Activated T-helper 2 cell treated with anti-CD3 and anti-CD28 coated beads, Interferon-gamma antibody, Interleukin-2, Interleukin-4, amounts not matched to agents 10 μg/mL and 5 μg/mL and 100 μg/mL, durations not matched to agents 14 hours and 24 hours and 36 hours (primary cell): ENCODE results near the gene OR1K1. TPM values are rescaled to one million over a fixed set of nuclear protein-coding genes. Genes with fewer than 3 reads are reported as not detected.

ENCODE experiments used
- DNase-seq: peaks from one replicate; pipeline ENCODE4 v3.0.0; 2021; ENCODE audit warnings: low spot score
- H3K27ac Mint-ChIP-seq: one replicate; pipeline ENCODE4 v1.8.0; 2021; ENCODE audit warnings: mixed read lengths
- H3K27me3 Mint-ChIP-seq: one replicate; pipeline ENCODE4 v1.8.0; 2021; ENCODE audit warnings: low read depth, mixed read lengths
- H3K36me3 Mint-ChIP-seq: one replicate; pipeline ENCODE4 v1.8.0; 2021; ENCODE audit warnings: low read depth, mixed read lengths
- H3K4me1 Mint-ChIP-seq: one replicate; pipeline ENCODE4 v1.8.0; 2021; ENCODE audit warnings: low read depth, mixed read lengths
- H3K4me3 Mint-ChIP-seq: one replicate; pipeline ENCODE4 v1.8.0; 2021; ENCODE audit warnings: low read depth, mild to moderate bottlenecking, moderate library complexity, mixed read lengths
- H3K9me3 Mint-ChIP-seq: one replicate; pipeline ENCODE4 v1.8.0; 2021; ENCODE audit warnings: mixed read lengths
- intact Hi-C: fragments of 100-400 bp; cut with micrococcal nuclease; formaldehyde crosslinking; loops from one replicate; pipeline ENCODE4 v1.15.1; 2023
- total RNA-seq: library from RNA; stranded (reverse); gene quantifications from 2 replicates; pipeline ENCODE4 v1.2.3, GENCODE V29; 2022

The OR1K1 gene, protein sequence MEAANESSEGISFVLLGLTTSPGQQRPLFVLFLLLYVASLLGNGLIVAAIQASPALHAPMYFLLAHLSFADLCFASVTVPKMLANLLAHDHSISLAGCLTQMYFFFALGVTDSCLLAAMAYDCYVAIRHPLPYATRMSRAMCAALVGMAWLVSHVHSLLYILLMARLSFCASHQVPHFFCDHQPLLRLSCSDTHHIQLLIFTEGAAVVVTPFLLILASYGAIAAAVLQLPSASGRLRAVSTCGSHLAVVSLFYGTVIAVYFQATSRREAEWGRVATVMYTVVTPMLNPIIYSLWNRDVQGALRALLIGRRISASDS
- total RNA-seq: not detected in 2 replicates

DNA sequence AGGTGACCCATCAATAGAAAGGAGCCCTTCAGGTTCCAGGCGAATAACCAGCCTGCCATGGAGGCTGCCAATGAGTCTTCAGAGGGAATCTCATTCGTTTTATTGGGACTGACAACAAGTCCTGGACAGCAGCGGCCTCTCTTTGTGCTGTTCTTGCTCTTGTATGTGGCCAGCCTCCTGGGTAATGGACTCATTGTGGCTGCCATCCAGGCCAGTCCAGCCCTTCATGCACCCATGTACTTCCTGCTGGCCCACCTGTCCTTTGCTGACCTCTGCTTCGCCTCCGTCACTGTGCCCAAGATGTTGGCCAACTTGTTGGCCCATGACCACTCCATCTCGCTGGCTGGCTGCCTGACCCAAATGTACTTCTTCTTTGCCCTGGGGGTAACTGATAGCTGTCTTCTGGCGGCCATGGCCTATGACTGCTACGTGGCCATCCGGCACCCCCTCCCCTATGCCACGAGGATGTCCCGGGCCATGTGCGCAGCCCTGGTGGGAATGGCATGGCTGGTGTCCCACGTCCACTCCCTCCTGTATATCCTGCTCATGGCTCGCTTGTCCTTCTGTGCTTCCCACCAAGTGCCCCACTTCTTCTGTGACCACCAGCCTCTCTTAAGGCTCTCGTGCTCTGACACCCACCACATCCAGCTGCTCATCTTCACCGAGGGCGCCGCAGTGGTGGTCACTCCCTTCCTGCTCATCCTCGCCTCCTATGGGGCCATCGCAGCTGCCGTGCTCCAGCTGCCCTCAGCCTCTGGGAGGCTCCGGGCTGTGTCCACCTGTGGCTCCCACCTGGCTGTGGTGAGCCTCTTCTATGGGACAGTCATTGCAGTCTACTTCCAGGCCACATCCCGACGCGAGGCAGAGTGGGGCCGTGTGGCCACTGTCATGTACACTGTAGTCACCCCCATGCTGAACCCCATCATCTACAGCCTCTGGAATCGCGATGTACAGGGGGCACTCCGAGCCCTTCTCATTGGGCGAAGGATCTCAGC, at the start of gene OR1K1:
OR1K1 (plus strand) TSS at position 58 of the 995 bp plus-strand sequence; CDS start at position 58, 0 bp downstream.
- H3K27me3 Mint-ChIP-seq: peaks cover 5% of the 10 kb centered on the region
- no peak for DNase-seq
- no peak within 1 kb of the TSS for H3K4me3 Mint-ChIP-seq
- H3K27ac Mint-ChIP-seq: no peak within 1 kb of the TSS
- no peaks in the 10 kb centered on the region for H3K36me3 Mint-ChIP-seq
- no peaks in the 10 kb centered on the region for H3K9me3 Mint-ChIP-seq
- intact Hi-C loops: no loop called here
- no peaks in the 10 kb centered on the region for H3K4me1 Mint-ChIP-seq

DNA sequence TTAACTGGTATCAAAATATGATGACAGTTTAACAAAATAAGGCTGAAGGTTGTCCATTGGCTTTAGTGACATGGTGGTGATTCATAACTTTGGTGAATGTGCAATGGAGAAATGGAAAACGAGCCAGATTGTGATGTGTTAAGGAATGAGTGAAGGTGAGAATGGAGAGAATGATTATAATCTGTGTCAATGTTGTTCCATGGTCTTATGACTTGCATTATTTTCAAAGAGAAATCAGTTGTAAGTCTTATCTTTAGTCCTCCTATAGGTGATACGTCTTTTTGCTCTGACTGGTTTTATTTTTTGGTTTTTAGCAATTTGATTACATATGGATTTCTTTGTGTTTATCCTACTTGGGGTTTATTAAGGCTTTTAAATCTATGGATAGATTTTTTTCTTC, 45.1 kb upstream of the OR1K1 start:
- H3K27me3 Mint-ChIP-seq: no peaks in the 10 kb centered on the region
- H3K9me3 Mint-ChIP-seq: peaks cover 29% of the 10 kb centered on the region
- no peak for DNase-seq
- no peaks in the 10 kb centered on the region for H3K36me3 Mint-ChIP-seq
- no peak overlapping the region for H3K4me3 Mint-ChIP-seq
- intact Hi-C loops: no loop called here
- no peak overlapping the region for H3K27ac Mint-ChIP-seq
- H3K4me1 Mint-ChIP-seq: no peaks in the 10 kb centered on the region

DNA sequence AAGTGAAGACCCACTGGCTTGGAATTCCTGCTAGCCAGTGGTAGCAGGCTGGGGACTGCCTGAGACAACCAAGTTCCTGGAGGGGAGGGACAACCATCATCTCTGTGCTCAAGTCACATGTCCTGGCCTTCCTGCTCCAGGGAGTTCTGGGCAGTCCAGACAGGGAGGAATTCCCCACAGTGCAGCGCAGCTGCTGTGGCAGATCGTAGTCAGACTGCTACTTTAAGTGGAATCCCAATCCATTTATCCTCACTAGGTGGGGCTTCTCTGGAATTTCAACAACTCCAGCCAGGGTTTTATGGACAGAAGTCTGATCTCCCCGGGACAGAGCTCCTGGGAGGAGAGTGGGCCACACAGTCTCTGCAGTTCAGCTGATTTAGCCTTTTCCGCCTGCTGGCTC, 32.1 kb upstream of the OR1K1 start:
- H3K4me3 Mint-ChIP-seq: no peak overlapping the region
- no peaks in the 10 kb centered on the region for H3K36me3 Mint-ChIP-seq
- intact Hi-C loops: no loop called here
- H3K4me1 Mint-ChIP-seq: no peaks in the 10 kb centered on the region
- peaks cover 26% of the 10 kb centered on the region for H3K9me3 Mint-ChIP-seq
- peaks cover 4% of the 10 kb centered on the region for H3K27me3 Mint-ChIP-seq
- H3K27ac Mint-ChIP-seq: no peak overlapping the region
- no peak for DNase-seq

DNA sequence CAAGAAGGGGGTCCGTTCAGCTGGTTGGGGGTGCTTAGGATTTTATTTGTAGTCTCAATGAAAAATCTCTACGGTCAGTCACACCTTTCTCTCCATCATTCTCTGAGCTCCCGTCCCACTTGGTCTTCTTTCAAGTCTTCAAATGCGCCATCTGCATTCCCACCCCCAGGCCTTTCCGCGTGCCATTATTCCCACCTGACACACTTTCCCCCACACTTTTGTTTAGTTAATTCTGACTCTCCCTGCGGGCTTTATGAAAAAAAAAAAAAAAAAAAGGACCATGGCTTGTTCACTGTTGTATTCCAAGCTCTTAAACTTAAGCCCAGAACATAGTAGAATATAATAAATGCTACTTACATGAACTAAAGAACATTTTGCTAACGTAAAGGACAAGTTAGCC, 22.9 kb upstream of the OR1K1 start:
- intact Hi-C loops: no loop called here
- Mint-ChIP-seq H3K9me3 (peaks cover 8% of the 10 kb centered on the region), H3K4me1 (no peaks in the 10 kb centered on the region), H3K27ac (no peak overlapping the region), H3K4me3 (no peak overlapping the region), H3K36me3 (no peaks in the 10 kb centered on the region), H3K27me3 (no peaks in the 10 kb centered on the region)
- no peak for DNase-seq

DNA sequence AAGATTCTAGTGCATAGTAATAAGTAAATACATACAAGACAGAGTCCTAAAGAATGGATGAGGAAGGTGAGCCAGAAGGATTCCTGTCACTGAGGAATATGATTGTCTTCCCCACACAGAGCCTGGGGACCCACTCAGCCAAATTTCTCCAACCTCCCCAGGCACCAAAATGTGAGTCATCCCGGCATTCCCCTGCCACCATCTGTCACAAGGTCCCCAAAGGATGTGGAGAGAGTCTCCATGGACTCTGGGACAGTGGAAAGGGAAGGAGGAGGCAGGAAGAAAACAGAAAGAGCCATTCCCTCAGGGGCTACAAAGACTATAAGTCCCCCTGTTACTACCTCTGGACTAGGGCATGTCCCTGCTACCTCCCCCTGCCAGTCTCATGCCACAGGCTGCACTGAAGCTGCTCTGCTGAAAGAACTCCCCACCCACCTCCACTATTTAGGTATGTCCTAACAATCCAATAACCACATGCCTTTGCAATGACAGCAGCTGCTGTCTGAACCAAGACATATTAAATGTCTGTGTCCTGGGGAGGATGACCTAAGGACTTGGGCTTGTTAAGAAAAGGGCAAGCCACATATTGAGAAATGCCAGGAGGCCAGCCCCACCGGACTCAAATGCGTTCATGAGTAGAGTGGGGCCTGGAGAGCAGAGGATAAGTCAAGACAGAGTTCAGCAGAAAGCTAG, 21.8 kb upstream of the OR1K1 start:
- Mint-ChIP-seq H3K4me1 (no peaks in the 10 kb centered on the region), H3K27me3 (no peaks in the 10 kb centered on the region), H3K36me3 (no peaks in the 10 kb centered on the region), H3K27ac (no peak overlapping the region), H3K9me3 (peaks cover 4% of the 10 kb centered on the region), H3K4me3 (no peak overlapping the region)
- intact Hi-C loops: no loop called here
- no peak for DNase-seq

DNA sequence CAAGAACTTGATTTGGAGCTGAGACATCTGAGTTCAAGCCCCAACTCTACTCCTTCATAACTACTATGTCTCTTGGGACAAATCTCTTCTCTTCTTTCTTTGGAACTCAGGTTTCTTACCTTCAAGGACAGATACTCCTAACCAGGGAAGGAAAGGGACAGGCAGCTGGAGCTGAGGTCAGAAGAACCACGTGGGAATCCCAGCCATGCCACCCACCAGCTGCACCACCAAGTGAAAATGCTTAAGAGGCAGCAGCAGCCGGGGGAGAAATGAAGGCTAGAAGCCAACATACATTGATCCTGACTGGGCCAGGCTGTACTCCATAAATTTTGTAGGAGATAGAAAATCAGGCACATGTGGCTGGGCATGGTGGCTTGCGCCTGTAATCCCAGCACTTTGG, 20.7 kb upstream of the OR1K1 start:
- Mint-ChIP-seq H3K4me3 (no peak overlapping the region), H3K4me1 (no peaks in the 10 kb centered on the region), H3K9me3 (no peaks in the 10 kb centered on the region), H3K36me3 (no peaks in the 10 kb centered on the region), H3K27me3 (no peaks in the 10 kb centered on the region), H3K27ac (no peak overlapping the region)
- intact Hi-C loops: no loop called here
- no peak for DNase-seq

DNA sequence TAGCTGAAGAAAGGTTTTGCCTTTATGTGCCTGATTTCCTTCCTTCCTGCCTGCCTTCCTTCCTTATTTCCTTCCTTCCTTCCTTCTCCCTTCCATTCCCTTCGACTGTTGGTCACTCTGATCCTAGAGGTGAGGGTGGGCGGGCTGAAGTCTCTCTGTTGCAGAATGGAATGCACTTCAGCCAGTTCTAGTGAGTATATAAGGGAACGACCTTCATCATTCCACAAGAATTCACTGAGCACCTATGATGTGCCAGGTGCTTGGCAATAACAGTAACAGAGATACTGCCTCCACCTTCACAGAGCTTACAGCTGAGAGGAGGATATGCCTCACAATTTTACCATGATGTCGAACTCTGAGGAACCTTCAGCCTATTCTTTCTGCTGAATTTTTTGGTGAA, 19.9 kb upstream of the OR1K1 start:
- Mint-ChIP-seq H3K4me3 (no peak overlapping the region), H3K27me3 (no peaks in the 10 kb centered on the region), H3K27ac (no peak overlapping the region), H3K36me3 (no peaks in the 10 kb centered on the region), H3K9me3 (no peaks in the 10 kb centered on the region), H3K4me1 (no peaks in the 10 kb centered on the region)
- intact Hi-C loops: no loop called here
- DNase-seq: no peak

DNA sequence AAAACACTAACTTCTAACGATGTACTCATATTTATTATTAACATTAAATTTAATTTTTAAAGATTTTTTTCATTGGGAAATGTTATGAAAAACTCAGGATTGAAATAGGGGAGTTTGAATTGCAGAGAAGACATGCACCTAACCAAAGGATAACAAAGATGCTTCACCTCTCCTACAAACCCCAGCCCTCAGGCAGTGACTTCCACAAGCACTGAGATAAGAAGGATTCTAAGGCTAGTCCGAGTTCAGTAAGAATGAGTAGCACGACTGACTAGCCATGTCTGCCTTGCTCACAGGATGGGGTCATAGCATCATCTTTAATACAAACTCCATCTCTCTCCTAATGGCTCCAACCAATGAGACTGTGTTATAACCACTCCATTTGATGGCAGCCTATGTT, 18.3 kb upstream of the OR1K1 start:
- H3K36me3 Mint-ChIP-seq: no peaks in the 10 kb centered on the region
- H3K27me3 Mint-ChIP-seq: no peaks in the 10 kb centered on the region
- no peak for DNase-seq
- H3K27ac Mint-ChIP-seq: no peak overlapping the region
- intact Hi-C loops: no loop called here
- H3K9me3 Mint-ChIP-seq: no peaks in the 10 kb centered on the region
- H3K4me1 Mint-ChIP-seq: no peaks in the 10 kb centered on the region
- no peak overlapping the region for H3K4me3 Mint-ChIP-seq

DNA sequence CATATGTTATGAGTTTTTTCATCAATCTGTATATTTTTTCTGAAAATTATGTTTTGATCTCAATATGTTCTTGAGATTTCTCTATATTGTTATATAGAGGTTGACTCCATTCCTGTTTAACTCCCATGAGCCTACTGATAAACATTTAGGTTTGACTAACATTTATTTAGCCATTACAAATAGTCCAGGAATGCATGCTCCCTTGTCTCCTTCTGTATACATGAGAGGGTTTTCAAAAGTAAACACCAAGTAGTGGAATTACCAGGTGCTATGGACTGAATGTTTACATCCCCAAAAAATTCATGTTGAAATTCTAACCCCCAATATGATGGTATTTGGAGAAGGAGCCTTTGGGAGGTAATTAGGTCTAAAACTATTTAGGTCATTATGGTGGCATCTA, 14.7 kb upstream of the OR1K1 start:
- intact Hi-C loops: no loop called here
- DNase-seq: no peak
- Mint-ChIP-seq H3K4me1 (no peaks in the 10 kb centered on the region), H3K27ac (no peak overlapping the region), H3K4me3 (no peak overlapping the region), H3K9me3 (no peaks in the 10 kb centered on the region), H3K27me3 (no peaks in the 10 kb centered on the region), H3K36me3 (no peaks in the 10 kb centered on the region)

DNA sequence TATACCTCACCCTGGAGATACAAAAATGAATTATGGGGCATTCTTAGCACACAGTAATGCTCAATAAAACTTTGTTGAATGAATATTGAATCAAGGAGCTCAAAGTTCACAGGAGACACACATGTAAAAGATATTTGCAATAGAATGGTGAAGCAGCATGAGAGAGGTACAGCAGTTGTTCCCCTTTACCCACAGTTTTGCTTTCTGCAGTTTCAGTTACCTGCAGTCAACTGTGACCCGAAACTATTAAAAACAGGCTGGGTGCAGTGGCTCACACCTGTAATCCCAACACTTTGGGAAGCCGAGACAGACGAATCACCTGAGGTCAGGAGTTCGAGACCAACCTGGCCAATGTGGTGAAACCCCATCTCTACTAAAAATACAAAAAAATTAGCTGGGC, 13.6 kb upstream of the OR1K1 start:
- Mint-ChIP-seq H3K9me3 (no peaks in the 10 kb centered on the region), H3K4me1 (no peaks in the 10 kb centered on the region), H3K36me3 (no peaks in the 10 kb centered on the region), H3K27me3 (no peaks in the 10 kb centered on the region), H3K4me3 (no peak overlapping the region), H3K27ac (no peak overlapping the region)
- intact Hi-C loops: no loop called here
- DNase-seq: no peak

DNA sequence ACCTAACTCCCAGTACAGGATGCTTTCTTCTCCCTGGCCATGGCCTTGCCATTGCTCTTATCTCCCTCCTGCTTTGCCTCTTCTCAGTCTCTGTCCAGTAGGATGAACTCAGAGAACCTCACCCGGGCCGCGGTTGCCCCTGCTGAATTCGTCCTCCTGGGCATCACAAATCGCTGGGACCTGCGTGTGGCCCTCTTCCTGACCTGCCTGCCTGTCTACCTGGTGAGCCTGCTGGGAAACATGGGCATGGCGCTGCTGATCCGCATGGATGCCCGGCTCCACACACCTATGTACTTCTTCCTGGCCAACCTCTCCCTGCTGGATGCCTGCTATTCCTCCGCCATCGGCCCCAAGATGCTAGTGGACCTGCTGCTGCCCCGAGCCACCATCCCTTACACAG, 11.1 kb upstream of the OR1K1 start, which contains the start of gene OR5C1:
OR5C1 (plus strand) TSS at position 103 of the 400 bp plus-strand sequence; CDS start at position 103, 0 bp downstream.
- H3K27ac Mint-ChIP-seq: no peak within 1 kb of the TSS
- no peak for DNase-seq
- no peaks in the 10 kb centered on the region for H3K4me1 Mint-ChIP-seq

DNA sequence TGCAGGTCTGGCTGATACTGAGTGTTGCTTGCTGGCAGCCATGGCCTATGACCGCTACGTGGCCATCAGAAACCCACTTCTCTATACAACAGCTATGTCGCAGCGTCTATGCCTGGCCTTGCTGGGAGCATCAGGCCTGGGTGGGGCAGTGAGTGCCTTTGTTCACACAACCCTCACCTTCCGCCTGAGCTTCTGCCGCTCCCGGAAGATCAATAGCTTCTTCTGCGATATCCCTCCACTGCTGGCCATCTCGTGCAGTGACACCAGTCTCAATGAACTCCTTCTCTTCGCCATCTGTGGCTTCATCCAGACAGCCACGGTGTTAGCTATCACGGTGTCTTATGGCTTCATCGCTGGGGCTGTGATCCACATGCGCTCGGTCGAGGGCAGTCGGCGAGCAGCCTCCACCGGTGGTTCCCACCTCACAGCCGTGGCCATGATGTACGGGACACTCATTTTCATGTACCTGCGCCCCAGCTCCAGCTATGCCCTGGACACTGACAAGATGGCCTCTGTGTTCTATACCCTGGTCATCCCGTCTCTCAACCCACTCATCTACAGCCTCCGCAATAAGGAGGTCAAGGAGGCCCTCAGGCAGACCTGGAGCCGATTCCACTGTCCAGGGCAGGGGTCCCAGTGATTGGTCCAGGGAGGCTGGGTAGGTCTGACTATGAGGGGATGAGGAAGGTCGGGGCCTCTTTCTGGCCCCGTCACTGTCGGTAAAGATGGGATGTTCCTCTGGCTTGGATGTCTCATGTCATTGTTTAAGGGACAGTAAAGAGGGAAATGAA, 10.5 kb upstream of the OR1K1 start:
- DNase-seq: no peak
- no peaks in the 10 kb centered on the region for H3K36me3 Mint-ChIP-seq
- no peaks in the 10 kb centered on the region for H3K9me3 Mint-ChIP-seq
- H3K27ac Mint-ChIP-seq: no peak overlapping the region
- intact Hi-C loops: no loop called here
- no peaks in the 10 kb centered on the region for H3K27me3 Mint-ChIP-seq
- H3K4me1 Mint-ChIP-seq: no peaks in the 10 kb centered on the region
- H3K4me3 Mint-ChIP-seq: no peak overlapping the region

More for the DNA sequence above, 11.1 kb upstream of the OR1K1 start, which contains the start of gene OR5C1:
- H3K4me3 Mint-ChIP-seq: no peak within 1 kb of the TSS
- no peaks in the 10 kb centered on the region for H3K27me3 Mint-ChIP-seq
- intact Hi-C loops: no loop called here
- H3K9me3 Mint-ChIP-seq: no peaks in the 10 kb centered on the region
- no peaks in the 10 kb centered on the region for H3K36me3 Mint-ChIP-seq
